ENCODE data around the gene CCDC57.

The CCDC57 gene

DNA sequence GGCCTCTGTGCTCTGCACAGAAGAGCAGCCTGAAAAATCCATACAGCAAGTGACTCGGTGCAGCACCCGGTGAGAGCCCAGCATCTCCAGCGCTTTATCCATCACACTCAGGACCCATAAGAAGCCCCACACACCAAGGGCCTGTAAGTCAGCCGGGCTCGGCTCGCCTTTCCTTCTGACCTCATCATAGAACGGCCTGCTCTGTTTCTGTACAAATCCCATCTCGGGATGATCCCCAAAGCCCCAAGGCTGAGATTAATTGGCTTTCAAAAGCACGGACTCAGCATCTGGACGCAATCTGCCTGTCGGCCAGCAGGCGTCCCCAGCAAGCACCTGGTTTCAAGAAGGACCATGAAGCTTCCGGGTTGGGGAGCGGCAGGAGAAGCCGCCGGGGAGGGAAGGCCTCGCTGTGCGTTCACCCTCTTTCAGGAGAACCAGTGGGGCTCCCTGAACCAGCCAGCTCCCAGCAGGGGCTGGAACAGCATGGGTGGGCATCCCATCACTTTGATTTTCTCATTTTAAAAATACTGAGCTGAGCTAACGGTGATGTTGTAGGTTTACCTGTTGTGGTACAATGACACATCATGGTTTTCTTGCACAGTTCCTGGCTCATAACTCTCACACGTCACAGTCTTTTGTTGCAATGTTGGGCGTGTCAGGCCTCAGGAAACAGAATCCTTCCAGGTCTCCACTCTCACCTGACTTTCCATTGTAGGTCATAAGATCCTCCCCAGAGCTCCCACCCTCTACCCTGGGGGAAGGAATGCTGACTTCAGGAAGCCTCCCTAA lies 6.7 kb downstream of the CCDC57 start:
- H3K36me3 ChIP-seq (ENCODE audit: control insufficient read depth, insufficient read depth, low read length): peaks cover 16% of the 10 kb centered on the region
- H3K4me1 ChIP-seq (ENCODE audit: control insufficient read depth, insufficient read depth, low read length, poor library complexity, severe bottlenecking): peaks cover 22% of the 10 kb centered on the region
- H3K4me3 ChIP-seq (ENCODE audit: extremely low read depth, insufficient read depth, low read length, poor library complexity, severe bottlenecking): no peak overlapping the region
- no peak overlapping the region for H3K27ac ChIP-seq (ENCODE audit: low read depth, low read length, severe bottlenecking)
- no peaks in the 10 kb centered on the region for H3K9me3 ChIP-seq (ENCODE audit: control insufficient read depth, low read length)
- 36 to 42% methylated on average over 21 of the region's 21 CpGs for WGBS, 2 experiments (ENCODE audit: insufficient coverage in 2 of 2)

DNA sequence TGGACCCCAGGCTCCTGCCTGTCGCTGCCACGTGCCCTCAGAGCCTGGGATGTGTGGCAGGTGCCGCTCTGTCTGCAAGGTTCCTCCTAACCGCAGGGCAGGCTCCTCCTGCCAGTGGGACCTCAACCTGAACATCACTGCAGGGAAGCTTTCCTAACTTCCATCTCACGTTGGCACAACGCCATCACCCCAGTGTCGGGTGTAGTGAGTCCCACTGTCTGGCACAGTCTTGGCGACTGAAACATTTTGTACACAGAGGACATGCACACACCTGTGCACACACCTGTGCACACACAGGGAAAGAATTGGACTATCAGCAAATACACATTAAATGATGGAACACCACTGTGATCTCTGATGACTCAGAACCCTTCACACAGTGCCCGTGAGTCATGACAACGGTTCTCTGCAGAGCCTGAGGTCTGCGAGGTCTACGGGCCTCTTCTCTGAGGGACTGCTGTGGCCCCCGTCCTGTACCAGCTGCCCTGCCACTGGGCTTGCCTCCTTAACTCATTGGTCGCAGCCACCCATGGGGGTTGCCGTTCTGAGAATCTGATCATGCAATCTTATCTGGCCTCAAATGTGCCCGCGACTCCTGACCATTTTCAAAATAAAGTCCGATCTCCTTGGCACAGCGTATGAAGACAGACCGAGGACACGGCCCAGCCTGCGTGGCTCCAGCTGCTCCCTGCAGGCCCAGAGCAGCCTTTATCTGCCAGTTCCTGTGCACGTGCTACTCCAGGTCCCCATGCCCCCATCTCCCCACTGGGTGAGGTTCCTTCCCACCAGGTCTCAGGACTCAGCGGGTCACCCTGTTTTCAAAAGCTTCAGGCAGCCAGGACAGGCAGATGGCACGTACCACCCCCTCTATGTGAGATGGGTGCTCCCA lies 7.6 kb downstream of the CCDC57 start:
- Histone ChIP-seq H3K9me3 (ENCODE audit: control insufficient read depth, low read length) (no peaks in the 10 kb centered on the region), H3K27ac (ENCODE audit: low read depth, low read length, severe bottlenecking) (no peak overlapping the region), H3K36me3 (ENCODE audit: control insufficient read depth, insufficient read depth, low read length) (peaks cover 19% of the 10 kb centered on the region), H3K4me1 (ENCODE audit: control insufficient read depth, insufficient read depth, low read length, poor library complexity, severe bottlenecking) (peaks cover 25% of the 10 kb centered on the region), H3K4me3 (ENCODE audit: extremely low read depth, insufficient read depth, low read length, poor library complexity, severe bottlenecking) (no peak overlapping the region)
- WGBS, 2 experiments (ENCODE audit: insufficient coverage in 2 of 2): 85 to 91% methylated on average over 24 to 25 of the region's 25 CpGs

DNA sequence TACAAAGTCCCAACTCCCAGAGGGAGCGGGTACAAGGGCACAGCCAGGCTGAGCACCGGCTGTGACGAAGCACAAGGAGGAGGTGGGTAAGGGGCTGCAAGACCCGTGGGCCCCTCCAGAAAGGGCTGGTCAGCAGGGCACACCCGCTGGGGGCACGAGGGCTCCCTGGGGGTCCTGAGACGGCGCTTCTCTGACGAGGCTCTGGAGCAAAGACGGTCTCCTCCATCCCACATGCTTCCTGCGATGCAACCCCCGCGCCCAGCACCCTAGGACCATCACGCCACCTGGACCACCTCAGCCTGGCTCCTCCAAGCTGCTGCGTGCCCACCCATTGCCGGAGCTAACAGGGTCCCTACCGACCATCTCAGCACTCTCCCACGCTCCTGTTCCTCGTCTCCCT lies 8.7 kb downstream of the CCDC57 start:
- no peak overlapping the region for H3K27ac ChIP-seq (ENCODE audit: low read depth, low read length, severe bottlenecking)

DNA sequence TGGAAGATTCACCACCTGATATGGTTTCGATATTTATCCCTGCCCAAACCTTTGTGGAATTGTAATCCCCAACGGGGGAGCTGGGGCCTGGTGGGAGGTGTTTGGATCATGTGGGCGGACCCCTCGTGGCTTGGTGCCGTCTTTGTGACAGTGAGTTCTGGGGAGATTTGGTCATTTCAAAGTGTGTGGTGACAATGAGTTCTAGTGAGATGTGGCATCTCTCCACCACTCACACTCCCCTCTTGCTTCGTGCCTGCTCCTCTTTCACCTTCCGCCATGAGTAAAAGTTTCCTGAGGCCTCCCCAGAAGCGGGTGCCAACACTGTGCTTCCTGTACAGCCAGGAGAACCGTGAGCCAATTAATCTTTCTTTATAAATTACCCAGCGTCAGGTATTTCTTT lies 9.7 kb downstream of the CCDC57 start:
- Histone ChIP-seq H3K36me3 (ENCODE audit: control insufficient read depth, insufficient read depth, low read length) (peaks cover 31% of the 10 kb centered on the region), H3K4me3 (ENCODE audit: extremely low read depth, insufficient read depth, low read length, poor library complexity, severe bottlenecking) (no peak overlapping the region), H3K27ac (ENCODE audit: low read depth, low read length, severe bottlenecking) (no peak overlapping the region), H3K4me1 (ENCODE audit: control insufficient read depth, insufficient read depth, low read length, poor library complexity, severe bottlenecking) (peaks cover 25% of the 10 kb centered on the region), H3K9me3 (ENCODE audit: control insufficient read depth, low read length) (no peaks in the 10 kb centered on the region)
- 89 to 100% methylated on average over 3 to 4 of the region's 10 CpGs for WGBS, 2 experiments (ENCODE audit: insufficient coverage in 2 of 2)

More for the DNA sequence above, 8.7 kb downstream of the CCDC57 start:
- Histone ChIP-seq H3K9me3 (ENCODE audit: control insufficient read depth, low read length) (no peaks in the 10 kb centered on the region), H3K36me3 (ENCODE audit: control insufficient read depth, insufficient read depth, low read length) (peaks cover 25% of the 10 kb centered on the region), H3K4me1 (ENCODE audit: control insufficient read depth, insufficient read depth, low read length, poor library complexity, severe bottlenecking) (peaks cover 25% of the 10 kb centered on the region), H3K4me3 (ENCODE audit: extremely low read depth, insufficient read depth, low read length, poor library complexity, severe bottlenecking) (no peak overlapping the region)
- WGBS, 2 experiments (ENCODE audit: insufficient coverage in 2 of 2): 90 to 91% methylated on average over 17 to 19 of the region's 19 CpGs

DNA sequence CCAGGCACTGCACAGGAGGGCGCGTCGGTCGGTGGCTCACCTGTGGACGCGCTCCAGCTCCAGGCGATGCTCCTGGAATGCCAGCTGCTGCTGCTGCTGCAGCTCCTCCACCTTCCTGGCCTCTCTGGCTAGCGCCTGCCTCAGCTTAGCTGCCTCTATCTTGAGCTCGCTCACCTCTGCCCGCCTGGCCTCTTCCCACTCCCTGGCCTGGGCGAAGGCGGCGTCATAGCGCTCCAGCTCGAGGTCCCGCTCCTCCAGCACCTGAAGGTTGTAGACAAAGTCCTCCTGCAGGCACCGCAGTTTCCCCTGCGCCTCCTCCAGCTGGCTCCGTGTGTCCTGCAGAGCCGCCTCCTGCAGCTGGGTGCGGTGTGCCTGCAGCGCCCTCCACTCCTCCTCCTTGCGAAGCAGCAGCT lies 11.1 kb downstream of the CCDC57 start:
- Histone ChIP-seq H3K27ac (ENCODE audit: low read depth, low read length, severe bottlenecking) (no peak overlapping the region), H3K9me3 (ENCODE audit: control insufficient read depth, low read length) (no peaks in the 10 kb centered on the region), H3K36me3 (ENCODE audit: control insufficient read depth, insufficient read depth, low read length) (peaks cover 33% of the 10 kb centered on the region), H3K4me1 (ENCODE audit: control insufficient read depth, insufficient read depth, low read length, poor library complexity, severe bottlenecking) (peaks cover 25% of the 10 kb centered on the region), H3K4me3 (ENCODE audit: extremely low read depth, insufficient read depth, low read length, poor library complexity, severe bottlenecking) (no peak overlapping the region)
- 92 to 96% methylated on average over 22 to 23 of the region's 23 CpGs for WGBS, 2 experiments (ENCODE audit: insufficient coverage in 2 of 2)

DNA sequence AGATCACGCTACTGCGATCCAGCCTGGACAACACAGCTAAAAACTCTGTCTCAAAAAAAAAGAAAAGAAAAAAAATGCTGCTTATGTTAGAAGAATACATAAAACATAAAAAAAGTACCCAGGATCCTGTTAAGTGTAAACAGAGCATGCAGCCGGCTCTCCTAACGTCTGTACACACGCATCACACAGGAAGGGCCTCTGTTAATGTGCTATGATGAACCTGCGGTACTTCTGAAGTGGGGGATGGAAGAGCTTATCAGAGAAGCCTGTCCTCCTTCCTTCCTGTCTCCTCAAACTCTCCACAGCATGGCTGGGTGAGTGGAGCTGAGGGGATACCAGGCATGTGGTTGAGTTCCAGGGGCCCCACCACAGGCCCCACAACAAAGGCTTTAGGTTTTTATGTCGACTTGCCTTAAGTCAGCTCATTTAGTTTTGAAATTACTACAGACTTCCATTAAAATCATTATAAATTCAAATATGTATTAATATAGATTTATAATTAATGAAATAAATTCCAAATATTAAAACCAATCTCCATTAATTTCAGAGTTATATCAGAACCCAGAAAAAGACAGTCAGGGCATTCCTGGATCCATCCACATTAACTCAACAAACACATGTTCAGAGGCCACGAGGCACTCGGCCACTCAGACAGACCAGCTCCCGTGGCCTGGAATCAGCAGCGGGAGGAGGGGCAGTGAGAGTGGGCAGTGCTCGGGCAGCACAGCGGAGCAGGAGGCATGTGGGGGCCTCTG lies 11.7 kb downstream of the CCDC57 start:
- peaks cover 19% of the 10 kb centered on the region for H3K4me1 ChIP-seq (ENCODE audit: control insufficient read depth, insufficient read depth, low read length, poor library complexity, severe bottlenecking)
- no peak overlapping the region for H3K4me3 ChIP-seq (ENCODE audit: extremely low read depth, insufficient read depth, low read length, poor library complexity, severe bottlenecking)
- WGBS, 2 experiments (ENCODE audit: insufficient coverage in 2 of 2): 79 to 94% methylated on average over 7 to 10 of the region's 13 CpGs
- no peaks in the 10 kb centered on the region for H3K9me3 ChIP-seq (ENCODE audit: control insufficient read depth, low read length)
- H3K36me3 ChIP-seq (ENCODE audit: control insufficient read depth, insufficient read depth, low read length): peaks cover 34% of the 10 kb centered on the region
- no peak overlapping the region for H3K27ac ChIP-seq (ENCODE audit: low read depth, low read length, severe bottlenecking)

DNA sequence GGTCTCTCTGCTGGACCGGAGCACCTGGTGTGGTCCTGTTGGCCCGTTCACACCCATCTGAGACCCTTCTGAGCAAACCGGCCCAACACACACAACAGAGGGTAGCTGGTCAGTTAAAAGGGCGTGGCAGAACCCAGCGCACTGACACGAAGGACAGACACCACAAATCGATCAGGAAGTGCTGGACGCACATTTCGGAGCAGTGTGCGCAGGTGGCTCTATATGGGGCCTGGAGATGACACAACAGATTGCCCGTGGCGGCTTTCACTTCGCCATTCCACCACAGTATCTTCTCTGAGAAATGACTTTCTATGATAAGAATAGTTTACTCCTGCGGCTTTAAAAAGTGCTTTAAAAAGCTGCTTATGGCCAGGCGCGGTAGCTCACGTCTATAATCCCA lies 12.5 kb downstream of the CCDC57 start:
- Histone ChIP-seq H3K4me3 (ENCODE audit: extremely low read depth, insufficient read depth, low read length, poor library complexity, severe bottlenecking) (no peak overlapping the region), H3K9me3 (ENCODE audit: control insufficient read depth, low read length) (no peaks in the 10 kb centered on the region), H3K36me3 (ENCODE audit: control insufficient read depth, insufficient read depth, low read length) (peaks cover 42% of the 10 kb centered on the region), H3K27ac (ENCODE audit: low read depth, low read length, severe bottlenecking) (no peak overlapping the region), H3K4me1 (ENCODE audit: control insufficient read depth, insufficient read depth, low read length, poor library complexity, severe bottlenecking) (peaks cover 14% of the 10 kb centered on the region)
- WGBS, 2 experiments (ENCODE audit: insufficient coverage in 2 of 2): 93 to 95% methylated on average over 12 to 14 of the region's 17 CpGs

DNA sequence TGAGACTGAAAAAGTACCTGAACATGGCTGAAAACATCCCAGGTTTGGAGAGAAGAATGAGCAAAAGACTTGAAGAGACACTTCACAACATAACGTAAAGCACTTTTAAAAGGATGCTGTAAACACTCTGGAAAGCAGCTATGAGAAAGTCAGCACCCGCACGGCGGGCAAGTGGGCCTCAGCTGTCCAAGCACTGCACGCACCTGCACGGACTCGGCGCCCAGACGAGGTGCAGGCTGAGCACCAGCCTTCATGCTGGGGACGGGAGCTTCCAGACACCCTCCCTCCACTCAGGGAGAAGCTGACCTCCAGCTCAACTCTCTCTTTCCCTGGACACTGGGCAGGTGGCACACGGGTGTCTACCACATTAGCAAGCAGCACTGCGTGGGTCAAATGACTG lies 13.1 kb downstream of the CCDC57 start:
- Histone ChIP-seq H3K4me1 (ENCODE audit: control insufficient read depth, insufficient read depth, low read length, poor library complexity, severe bottlenecking) (peaks cover 10% of the 10 kb centered on the region), H3K4me3 (ENCODE audit: extremely low read depth, insufficient read depth, low read length, poor library complexity, severe bottlenecking) (no peak overlapping the region), H3K27ac (ENCODE audit: low read depth, low read length, severe bottlenecking) (no peak overlapping the region), H3K9me3 (ENCODE audit: control insufficient read depth, low read length) (no peaks in the 10 kb centered on the region), H3K36me3 (ENCODE audit: control insufficient read depth, insufficient read depth, low read length) (peaks cover 48% of the 10 kb centered on the region)
- WGBS, 2 experiments (ENCODE audit: insufficient coverage in 2 of 2): 89 to 99% methylated on average over 11 of the region's 12 CpGs

DNA sequence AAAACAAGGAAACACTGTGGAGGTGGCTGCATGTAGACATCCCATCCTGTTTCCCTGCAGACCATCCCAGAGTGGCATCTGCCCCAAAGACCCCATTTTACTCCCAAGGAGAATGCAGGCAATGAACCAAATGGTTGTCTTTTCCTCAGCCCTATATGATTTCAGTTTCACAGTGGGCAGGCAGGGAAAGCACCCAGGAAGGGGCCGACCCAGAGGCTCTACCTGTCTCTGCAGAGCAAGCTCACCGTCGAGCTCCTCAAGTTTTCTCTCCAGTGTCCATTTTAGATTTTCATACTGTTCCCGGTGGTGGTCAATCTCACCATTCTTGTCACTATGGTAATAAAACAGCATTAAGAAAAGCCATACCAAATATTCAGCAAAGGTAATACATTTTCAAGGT lies 14.6 kb downstream of the CCDC57 start:
- H3K27ac ChIP-seq (ENCODE audit: low read depth, low read length, severe bottlenecking): no peak overlapping the region
- no peaks in the 10 kb centered on the region for H3K9me3 ChIP-seq (ENCODE audit: control insufficient read depth, low read length)
- 84 to 98% methylated on average over 4 of the region's 4 CpGs for WGBS, 2 experiments (ENCODE audit: insufficient coverage in 2 of 2)
- H3K4me1 ChIP-seq (ENCODE audit: control insufficient read depth, insufficient read depth, low read length, poor library complexity, severe bottlenecking): peaks cover 10% of the 10 kb centered on the region
- no peak overlapping the region for H3K4me3 ChIP-seq (ENCODE audit: extremely low read depth, insufficient read depth, low read length, poor library complexity, severe bottlenecking)
- peaks cover 61% of the 10 kb centered on the region for H3K36me3 ChIP-seq (ENCODE audit: control insufficient read depth, insufficient read depth, low read length)
